Breast epithelium (tissue), 3 donors: ENCODE results near the gene PKHD1.

Experiments used
- POLR2A ChIP-seq: fragments of 450-650 bp; IDR thresholded peaks from one replicate; pipeline ENCODE4 v1.6.1; 2016; ENCODE audit warnings: antibody characterized with exemption, mild to moderate bottlenecking, moderate library complexity
- POLR2AphosphoS5 ChIP-seq, 3 donors: sonication (generic); formaldehyde crosslinking; IDR thresholded peaks; one replicate each; pipeline ENCODE4 v1.6.1; 2017; ENCODE audit warnings: antibody characterized with exemption in 3 of 3
- TF ChIP-seq, protein P1 (sequence below), 3 donors: fragments of 450-650 bp; IDR thresholded peaks; one replicate each; pipeline ENCODE4 v1.5.1; 2016 to 2017; ENCODE audit warnings: antibody characterized with exemption in 3 of 3, mild to moderate bottlenecking in 3 of 3, moderate library complexity in 3 of 3

DNA sequence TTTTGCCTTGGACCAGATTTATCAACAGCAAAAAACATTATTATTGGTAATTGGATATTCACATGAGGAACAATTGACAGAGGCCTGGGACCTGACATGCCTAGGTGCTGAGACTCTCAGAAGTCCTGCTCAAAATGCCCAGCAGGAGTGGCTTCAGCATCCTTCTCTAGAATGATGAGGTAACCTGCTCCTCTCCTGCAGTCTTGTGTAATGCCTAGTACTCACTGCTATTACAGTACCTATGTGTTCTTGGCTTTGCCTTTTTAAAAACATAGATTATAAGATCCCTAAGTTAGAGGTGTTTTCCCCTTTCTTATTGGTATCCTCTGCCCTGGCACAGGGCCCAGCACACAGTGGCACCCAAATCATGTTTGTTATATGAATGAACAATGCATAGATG lies 230.9 kb downstream of the PKHD1 start:
- TF ChIP-seq, protein P1, sequence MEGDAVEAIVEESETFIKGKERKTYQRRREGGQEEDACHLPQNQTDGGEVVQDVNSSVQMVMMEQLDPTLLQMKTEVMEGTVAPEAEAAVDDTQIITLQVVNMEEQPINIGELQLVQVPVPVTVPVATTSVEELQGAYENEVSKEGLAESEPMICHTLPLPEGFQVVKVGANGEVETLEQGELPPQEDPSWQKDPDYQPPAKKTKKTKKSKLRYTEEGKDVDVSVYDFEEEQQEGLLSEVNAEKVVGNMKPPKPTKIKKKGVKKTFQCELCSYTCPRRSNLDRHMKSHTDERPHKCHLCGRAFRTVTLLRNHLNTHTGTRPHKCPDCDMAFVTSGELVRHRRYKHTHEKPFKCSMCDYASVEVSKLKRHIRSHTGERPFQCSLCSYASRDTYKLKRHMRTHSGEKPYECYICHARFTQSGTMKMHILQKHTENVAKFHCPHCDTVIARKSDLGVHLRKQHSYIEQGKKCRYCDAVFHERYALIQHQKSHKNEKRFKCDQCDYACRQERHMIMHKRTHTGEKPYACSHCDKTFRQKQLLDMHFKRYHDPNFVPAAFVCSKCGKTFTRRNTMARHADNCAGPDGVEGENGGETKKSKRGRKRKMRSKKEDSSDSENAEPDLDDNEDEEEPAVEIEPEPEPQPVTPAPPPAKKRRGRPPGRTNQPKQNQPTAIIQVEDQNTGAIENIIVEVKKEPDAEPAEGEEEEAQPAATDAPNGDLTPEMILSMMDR (IDR thresholded peaks at IDR 0.05) = no peak
- TF ChIP-seq POLR2AphosphoS5 (IDR thresholded peaks at IDR 0.05) = no peak
- no peak for TF ChIP-seq POLR2A
